Thoracic aorta (tissue), 2 donors: ENCODE measurements around the gene DVL2. TPM values are rescaled to one million over a fixed set of nuclear protein-coding genes. Genes with fewer than 3 reads are reported as not detected.

Experiments
- ATAC-seq: fragments of 150-250 bp; one replicate; pipeline ENCODE4 v1.8.0; 2017; ENCODE audit warnings: low read depth; ENCODE audit not compliant: insufficient number of reproducible peaks, low FRiP score
- DNase-seq: peaks from one replicate; pipeline ENCODE4 v3.0.0-alpha.2; 2020; ENCODE audit warnings: low spot score
- H3K27ac ChIP-seq, 2 donors: fragments of 200-600 bp; sonication (generic); 1 replicate in 1 of 2; 2 replicates in 1 of 2; pipeline ENCODE4 v1.5.1; 2016; ENCODE audit warnings: mild to moderate bottlenecking in 2 of 2, moderate library complexity in 2 of 2
- H3K27me3 ChIP-seq: fragments of 200-600 bp; sonication (generic); replicated peaks from 2 replicates; pipeline ENCODE4 v1.6.0; 2016; ENCODE audit warnings: mild to moderate bottlenecking; ENCODE audit not compliant: insufficient read depth
- H3K36me3 ChIP-seq: fragments of 200-600 bp; sonication (generic); one replicate; pipeline ENCODE4 v1.5.1; 2016
- H3K4me1 ChIP-seq, 2 donors: fragments of 200-600 bp; sonication (generic); 1 replicate in 1 of 2; 2 replicates in 1 of 2; pipeline versions ENCODE4 v1.5.1 to v1.6.0; 2016; ENCODE audit warnings: low read depth in 2 of 2, mild to moderate bottlenecking in 1 of 2; ENCODE audit not compliant: control insufficient read depth in 1 of 2
- H3K4me3 ChIP-seq: fragments of 200-600 bp; sonication (generic); 2 replicates; pipeline ENCODE4 v1.5.1; 2016; ENCODE audit warnings: mild to moderate bottlenecking
- H3K9me3 ChIP-seq: fragments of 200-600 bp; sonication (generic); 2 replicates; pipeline ENCODE4 v1.5.1; 2016
- CTCF ChIP-seq: fragments of 200-600 bp; sonication (generic); IDR thresholded peaks from one replicate; pipeline ENCODE4 v1.5.1; 2019; ENCODE audit warnings: antibody characterized with exemption
- total RNA-seq, 2 donors: library from RNA; depleted of rRNA; stranded (reverse); fragments of >200 nt; gene quantifications; one replicate each; pipeline versions ENCODE4 v1.1.0 to v1.2.3, GENCODE V29; 2016

Gene DVL2
- total RNA-seq, 2 donors from 2014 or later: 52.8 to 68.5 TPM

- peaks cover 0 to 8% of the 10 kb centered on the region in 2 donors for H3K4me1 ChIP-seq
- no peak overlapping the region for H3K4me3 ChIP-seq
- no peak for TF ChIP-seq CTCF
- H3K27ac ChIP-seq: no peak overlapping the region
- peaks cover 9% of the 10 kb centered on the region for H3K36me3 ChIP-seq
- H3K27me3 ChIP-seq: no peaks in the 10 kb centered on the region
- DNase-seq (no peak), ATAC-seq (no peak)
- H3K9me3 ChIP-seq: no peaks in the 10 kb centered on the region
Measured at GRCh38 chr17:7203391-7203790, 30.9 kb downstream of the DVL2 start.

GRCh38 chr17:7196651-7197401 is 37.5 kb downstream of the DVL2 start:
- no peaks in the 10 kb centered on the region for H3K4me1 ChIP-seq
- no peak overlapping the region for H3K27ac ChIP-seq
- H3K9me3 ChIP-seq: no peaks in the 10 kb centered on the region
- H3K4me3 ChIP-seq: no peak overlapping the region
- H3K27me3 ChIP-seq: no peaks in the 10 kb centered on the region
- no peak for TF ChIP-seq CTCF
- peaks cover 38% of the 10 kb centered on the region for H3K36me3 ChIP-seq
- ATAC-seq (no peak), DNase-seq (no peak)

- Histone ChIP-seq H3K27ac (no peak overlapping the region), H3K9me3 (no peaks in the 10 kb centered on the region), H3K4me3 (no peak overlapping the region), H3K4me1 (no peaks in the 10 kb centered on the region), H3K36me3 (peaks cover 41% of the 10 kb centered on the region), H3K27me3 (no peaks in the 10 kb centered on the region)
- ATAC-seq (no peak), DNase-seq (no peak)
- TF ChIP-seq CTCF: no peak
Measured at GRCh38 chr17:7195971-7196370, 38.3 kb downstream of the DVL2 start.

GRCh38 chr17:7192271-7192937 is 41.9 kb downstream of the DVL2 start:
- TF ChIP-seq CTCF: no peak
- Histone ChIP-seq H3K4me3 (no peak overlapping the region), H3K27me3 (no peaks in the 10 kb centered on the region), H3K36me3 (peaks cover 38% of the 10 kb centered on the region), H3K27ac (no peak overlapping the region), H3K4me1 (no peaks in the 10 kb centered on the region), H3K9me3 (no peaks in the 10 kb centered on the region)
- DNase-seq: no peak
- ATAC-seq: no peak

GRCh38 chr17:7191571-7192270 is 42.6 kb downstream of the DVL2 start:
- ATAC-seq (no peak), DNase-seq (no peak)
- Histone ChIP-seq H3K9me3 (no peaks in the 10 kb centered on the region), H3K36me3 (peaks cover 36% of the 10 kb centered on the region), H3K4me1 (no peaks in the 10 kb centered on the region), H3K27ac (no peak overlapping the region), H3K27me3 (no peaks in the 10 kb centered on the region), H3K4me3 (no peak overlapping the region)
- no peak for TF ChIP-seq CTCF
